K562 (cell line): ENCODE data around the gene HES5. TPM values are rescaled to one million over a fixed set of nuclear protein-coding genes. Genes with fewer than 3 reads are reported as not detected.

Experiments used
- MAX ChIP-seq: sonication (generic); formaldehyde crosslinking; IDR thresholded peaks from 2 replicates; pipeline ENCODE4 v1.9.0; 2022; ENCODE audit warnings: mild to moderate bottlenecking, missing genetic modification reagents
- MGA ChIP-seq: fragments of 450-650 bp; IDR thresholded peaks from 2 replicates; pipeline ENCODE4 v1.6.1; 2016; ENCODE audit warnings: mild to moderate bottlenecking, moderate library complexity
- NFXL1 ChIP-seq: fragments of 450-650 bp; formaldehyde crosslinking; IDR thresholded peaks from 2 replicates; pipeline ENCODE4 v1.4.0; 2021; ENCODE audit warnings: mild to moderate bottlenecking
- XRCC5 ChIP-seq: fragments of 200-400 bp; formaldehyde crosslinking; IDR thresholded peaks from 2 replicates; pipeline ENCODE4 v1.6.1; 2017; ENCODE audit warnings: low read depth, mild to moderate bottlenecking, low read length
- ZBTB33 ChIP-seq: sonication (generic); formaldehyde crosslinking; IDR thresholded peaks from 2 replicates; pipeline ENCODE4 v1.8.1; 2023; ENCODE audit warnings: mild to moderate bottlenecking, missing genetic modification reagents
- ZNF133 ChIP-seq: fragments of 250-450 bp; sonication (Bioruptor Pico); IDR thresholded peaks from 2 replicates; pipeline ENCODE4 v1.4.0; 2020; ENCODE audit warnings: mild to moderate bottlenecking
- ZNF445 ChIP-seq: fragments of 250-450 bp; sonication (Bioruptor Pico); IDR thresholded peaks from 2 replicates; pipeline ENCODE4 v1.4.0; 2020; ENCODE audit warnings: low read depth, mild to moderate bottlenecking, moderate library complexity
- ZNF609 ChIP-seq: sonication (generic); formaldehyde crosslinking; IDR thresholded peaks from 2 replicates; pipeline ENCODE4 v1.8.1; 2023; ENCODE audit warnings: missing genetic modification reagents, mild to moderate bottlenecking, borderline replicate concordance
- polyA plus RNA-seq, 8 experiments: library from polyadenylated mRNA; depleted of rRNA in 4 of 8; stranded (reverse) in 5 of 8; unstranded in 3 of 8; fragments of >200 nt; fragmentation: Nextera tagmentation in 2 of 8; fragmentation: Illumina TruSeq in 1 of 8; extraction: Ambion mirVana in 2 of 8; extraction: Trizol in 1 of 8; gene quantifications; 2 replicates each; pipeline versions ENCODE4 v1.2.1 to v1.2.3, GENCODE V29; 2011 to 2014; ENCODE audit warnings: inconsistent platforms in 1 of 8, missing spikeins in 1 of 8
- total RNA-seq, 7 experiments: library from RNA; depleted of rRNA in 6 of 7; stranded (reverse); fragments of >200 nt in 6 of 7; fragmentation: Illumina TruSeq in 2 of 7; extraction: Trizol in 2 of 7; gene quantifications; 2 replicates each; pipeline versions ENCODE4 v1.2.1 to v1.2.3, GENCODE V29; 2011 to 2021; ENCODE audit warnings: low replicate concordance in 1 of 7

Gene HES5
- total and polyA plus RNA-seq, 9 of the 15 experiments (the other 6 are each of a cell fraction or from before 2014, with no cell fraction given), result not detected

GRCh38 chr1:2529784-2530512, at the start of gene HES5 (continued):
- TF ChIP-seq MGA (no peak), ZNF133 (CRISPR knock-in tag) (no peak), ZNF609 (CRISPR knock-in tag) (no peak), XRCC5 (no peak), MAX (CRISPR knock-in tag) (no peak), ZNF445 (CRISPR knock-in tag) (no peak), ZBTB33 (CRISPR knock-in tag) (no peak), NFXL1 (CRISPR knock-in tag) (no peak)
